ENCODE results near the gene DCC. TPM values are rescaled to one million over a fixed set of nuclear protein-coding genes. Genes with fewer than 3 reads are reported as not detected.

Gene DCC
- total RNA-seq, 1 experiment from 2014 or later: 0.08 TPM

DNA sequence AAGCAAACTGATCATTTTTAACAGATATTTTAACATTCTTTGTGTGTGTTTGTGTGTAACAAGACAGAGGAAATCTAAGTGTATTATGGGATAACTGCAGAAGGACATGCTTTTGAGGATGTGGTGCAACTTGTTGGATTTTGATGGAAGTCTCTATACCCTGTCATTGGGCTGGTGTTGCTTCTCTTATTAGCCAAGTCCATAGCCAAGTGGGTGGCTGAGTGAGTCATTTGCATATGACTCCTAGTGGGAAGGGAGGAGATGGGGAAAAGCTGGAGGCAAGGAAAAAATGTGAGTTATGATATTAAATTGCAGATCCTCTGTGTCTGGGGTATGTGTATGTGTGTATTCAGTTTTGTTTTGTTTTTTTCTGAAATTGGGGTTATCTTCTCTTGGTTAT lies 879.9 kb downstream of the DCC start:
- in situ Hi-C loops (cut with HindIII; ENCODE audit: low pct_unique_long_range_greater_than_20kb, low sequenced_read_pairs): no loop called here

DNA sequence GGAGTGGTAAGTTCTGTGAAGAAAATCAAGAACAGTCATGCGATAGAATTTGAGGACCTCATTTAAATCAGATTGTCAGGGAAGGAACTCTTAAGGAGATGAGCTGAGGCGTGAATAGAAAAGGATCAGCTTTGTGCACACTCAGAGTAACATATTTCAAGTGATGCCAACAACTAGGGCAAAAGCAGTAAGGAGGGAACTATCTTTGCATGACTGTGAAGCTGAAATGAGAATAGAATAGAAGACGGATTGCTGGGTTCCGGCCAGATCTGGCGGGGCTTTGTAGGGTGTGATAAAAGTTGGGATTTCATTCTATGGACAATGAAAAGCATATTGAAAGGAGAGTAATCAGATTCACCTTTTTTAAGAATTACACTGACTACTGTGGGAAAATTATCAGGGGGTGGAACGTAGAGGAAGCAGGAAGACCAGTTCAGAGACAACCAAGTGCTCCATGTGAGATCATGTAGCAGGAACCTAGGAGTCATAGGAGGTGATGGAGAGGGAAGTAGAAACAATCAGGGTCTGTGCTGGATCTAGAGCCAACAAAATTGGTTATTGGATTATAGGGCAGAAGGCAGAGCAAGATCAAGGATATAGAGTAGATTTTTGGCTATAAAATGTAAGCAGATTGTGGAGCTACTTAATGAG lies 884.3 kb downstream of the DCC start:
- DNase-seq (ENCODE audit: low read depth, low spot score): no peak
- in situ Hi-C loops (cut with HindIII; ENCODE audit: low pct_unique_long_range_greater_than_20kb, low sequenced_read_pairs): no loop called here

More for the DNA sequence above, 879.9 kb downstream of the DCC start:
- DNase-seq (ENCODE audit: low read depth, low spot score): no peak

DNA sequence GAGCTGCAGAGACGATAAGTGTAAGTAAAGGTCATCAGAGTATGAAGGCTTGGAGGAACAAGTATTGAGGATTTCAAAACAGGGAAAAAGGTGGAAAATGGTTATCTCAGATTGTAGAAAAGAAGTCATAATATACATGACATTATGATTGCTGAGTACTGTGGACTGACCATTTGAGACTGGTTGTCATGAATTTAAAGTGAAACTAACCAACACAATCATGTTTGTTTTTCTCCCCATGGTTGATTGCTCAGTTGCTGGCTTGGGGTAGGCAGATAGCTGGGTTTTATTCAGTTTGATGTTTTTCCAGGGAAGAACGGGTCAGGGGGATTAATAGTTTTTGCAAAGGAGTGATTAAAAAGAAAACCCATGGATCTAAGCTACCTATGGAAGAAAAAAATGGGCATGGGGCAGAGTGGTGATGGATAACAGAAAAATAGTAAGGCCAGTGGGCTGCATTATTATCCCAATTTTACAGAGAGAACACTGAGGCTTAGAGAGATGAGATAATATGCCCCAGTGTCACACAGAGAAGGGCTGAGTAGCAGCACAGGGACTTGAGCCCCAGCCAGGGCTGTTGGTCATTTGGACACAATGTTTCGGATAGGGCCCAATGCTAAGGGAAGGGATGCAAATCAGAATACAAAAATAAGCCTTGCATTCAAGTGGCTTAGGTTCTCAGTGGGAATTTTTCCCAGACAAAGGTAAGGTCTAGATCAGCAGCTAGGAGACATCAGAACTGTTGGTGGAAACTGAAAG lies 885.7 kb downstream of the DCC start:
- in situ Hi-C loops (cut with HindIII; ENCODE audit: low pct_unique_long_range_greater_than_20kb, low sequenced_read_pairs): no loop called here
- no peak for DNase-seq (ENCODE audit: low read depth, low spot score)

DNA sequence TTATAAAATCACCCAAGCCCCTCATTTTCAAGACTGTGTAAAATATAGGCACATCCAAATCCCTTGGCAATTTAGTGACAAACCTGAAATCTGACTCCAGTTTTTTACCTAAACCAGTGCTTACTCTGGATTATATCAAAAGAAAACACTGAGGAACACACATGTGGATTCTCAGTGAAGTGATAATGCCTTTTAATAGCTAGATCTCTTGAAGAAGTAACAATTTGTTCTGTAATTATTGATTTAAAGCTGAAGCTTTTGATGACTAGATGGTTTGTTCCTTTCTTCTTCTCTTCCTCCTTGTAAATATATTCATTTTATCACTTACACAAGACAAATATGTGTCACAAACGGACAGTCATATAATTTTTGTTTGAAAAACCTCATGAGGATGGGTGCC lies 894.6 kb downstream of the DCC start:
- DNase-seq (ENCODE audit: low read depth, low spot score): no peak
- in situ Hi-C loops (cut with HindIII; ENCODE audit: low pct_unique_long_range_greater_than_20kb, low sequenced_read_pairs): no loop called here

DNA sequence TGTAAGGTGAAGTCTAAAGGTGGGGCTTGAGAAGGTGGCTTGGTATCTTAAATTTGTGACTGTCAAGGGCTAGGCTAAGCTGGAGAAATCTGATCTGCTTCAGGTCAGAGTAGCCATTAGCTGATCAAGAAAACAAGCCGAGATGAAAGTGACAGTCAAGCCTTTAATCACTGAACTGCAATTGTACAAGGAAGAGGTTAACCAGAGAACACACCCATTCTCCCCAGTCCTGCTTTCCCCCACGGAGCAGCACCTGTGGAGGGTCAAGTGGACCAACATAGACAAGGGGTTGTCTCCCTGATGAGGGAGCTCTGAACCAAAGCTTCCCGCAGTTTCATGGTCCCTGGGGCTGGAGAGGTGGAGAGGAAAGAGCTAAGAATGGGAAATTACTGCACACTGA lies 901.2 kb downstream of the DCC start:
- no peak for DNase-seq (ENCODE audit: low read depth, low spot score)
- in situ Hi-C loops (cut with HindIII; ENCODE audit: low pct_unique_long_range_greater_than_20kb, low sequenced_read_pairs): no loop called here

DNA sequence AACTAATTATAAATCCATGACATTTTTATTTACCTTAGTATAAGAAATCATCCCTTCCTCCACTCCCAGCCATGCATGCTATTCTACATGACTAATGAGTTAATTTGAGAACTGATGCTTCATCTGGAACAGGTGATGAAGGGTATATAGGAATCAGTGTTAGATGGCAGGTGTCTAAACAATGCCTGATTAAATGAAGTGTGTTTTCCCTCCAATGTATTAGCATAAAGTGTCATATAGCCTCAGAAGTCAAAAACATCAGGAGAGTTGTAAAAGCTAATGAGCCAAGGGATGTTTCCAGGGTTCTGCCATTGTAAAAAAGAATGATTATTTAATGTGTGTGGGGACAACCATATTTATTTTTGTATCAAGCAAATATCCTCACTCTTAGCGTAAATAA lies 913.8 kb downstream of the DCC start:
- in situ Hi-C loops (cut with HindIII; ENCODE audit: low pct_unique_long_range_greater_than_20kb, low sequenced_read_pairs): no loop called here
- no peak for DNase-seq (ENCODE audit: low read depth, low spot score)

DNA sequence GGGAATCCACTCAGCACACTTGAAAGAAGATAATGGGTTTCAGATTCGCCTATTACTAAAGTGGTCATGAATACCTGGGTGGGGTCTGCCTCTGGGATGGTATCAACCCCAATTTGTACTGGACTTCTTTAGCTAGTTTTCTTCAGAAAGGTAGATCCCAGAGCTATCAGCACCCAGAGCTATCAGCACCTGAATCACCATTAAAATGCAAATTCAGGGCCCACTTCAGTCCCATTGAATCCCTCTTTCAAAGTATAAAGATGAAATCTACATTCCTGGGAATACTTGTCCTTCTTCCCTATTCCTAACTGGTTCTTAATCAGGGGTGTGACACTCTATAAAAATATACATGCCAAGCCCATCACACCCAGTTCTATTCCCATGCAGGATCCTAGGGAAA lies 914.3 kb downstream of the DCC start:
- in situ Hi-C loops (cut with HindIII; ENCODE audit: low pct_unique_long_range_greater_than_20kb, low sequenced_read_pairs): no loop called here
- DNase-seq (ENCODE audit: low read depth, low spot score): no peak

DNA sequence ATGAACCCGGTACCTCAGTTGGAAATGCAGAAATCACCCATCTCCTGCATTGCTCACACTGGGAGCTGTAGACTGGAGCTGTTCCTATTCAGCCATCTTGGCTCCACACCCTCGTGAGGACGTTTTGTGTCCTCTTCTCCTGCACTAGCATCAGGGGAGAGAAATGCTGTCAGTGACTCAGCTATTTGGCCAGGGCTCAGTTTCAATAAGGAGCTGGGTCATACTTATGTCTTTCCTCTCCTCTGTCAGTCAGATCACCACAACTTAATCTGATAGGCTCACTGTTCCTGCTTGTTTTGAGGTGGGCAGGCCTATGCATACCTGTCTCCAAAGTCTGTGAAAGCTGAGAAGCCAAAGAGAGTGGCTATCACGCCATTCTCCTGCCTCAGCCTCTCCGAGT lies 921.2 kb downstream of the DCC start:
- in situ Hi-C loops (cut with HindIII; ENCODE audit: low pct_unique_long_range_greater_than_20kb, low sequenced_read_pairs): no loop called here
- no peak for DNase-seq (ENCODE audit: low read depth, low spot score)

DNA sequence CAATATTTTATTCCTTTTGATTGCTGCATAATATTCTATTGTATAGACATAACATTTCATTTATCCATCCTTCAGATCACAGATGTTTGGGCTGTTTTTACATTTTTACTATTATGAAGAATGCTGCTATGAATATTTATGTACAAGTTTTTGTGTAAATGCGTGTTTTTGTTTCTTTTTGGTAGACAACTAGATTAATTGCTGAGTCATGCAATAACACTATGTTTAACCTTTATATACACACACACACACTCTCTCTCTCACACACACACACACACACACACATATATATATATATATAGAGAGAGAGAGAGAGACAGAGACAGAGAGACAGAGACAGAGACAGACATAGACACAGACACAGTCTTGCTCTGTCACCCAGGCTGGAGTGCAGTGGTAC lies 926.9 kb downstream of the DCC start:
- in situ Hi-C loops (cut with HindIII; ENCODE audit: low pct_unique_long_range_greater_than_20kb, low sequenced_read_pairs): no loop called here
- DNase-seq (ENCODE audit: low read depth, low spot score): no peak

DNA sequence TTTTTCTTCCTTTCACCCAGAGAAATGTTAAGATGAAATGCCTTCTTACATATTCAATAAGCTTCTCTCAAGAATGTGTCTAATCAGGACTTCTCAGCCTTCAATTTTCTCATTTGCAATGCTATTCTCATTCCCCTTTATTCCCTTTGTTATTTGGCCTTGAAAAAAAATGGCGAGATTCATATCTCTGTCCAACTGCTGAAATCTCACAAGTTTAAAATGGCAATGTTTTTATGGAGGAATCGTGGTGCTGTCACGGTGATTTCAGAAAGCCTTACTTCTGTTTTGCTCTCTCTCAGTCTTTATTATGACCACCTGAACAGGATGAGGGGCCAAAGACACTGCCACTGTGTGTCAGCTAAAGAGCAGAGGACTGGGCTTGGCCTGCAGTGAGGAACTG lies 928.5 kb downstream of the DCC start:
- DNase-seq (ENCODE audit: low read depth, low spot score): no peak
- in situ Hi-C loops (cut with HindIII; ENCODE audit: low pct_unique_long_range_greater_than_20kb, low sequenced_read_pairs): no loop called here

DNA sequence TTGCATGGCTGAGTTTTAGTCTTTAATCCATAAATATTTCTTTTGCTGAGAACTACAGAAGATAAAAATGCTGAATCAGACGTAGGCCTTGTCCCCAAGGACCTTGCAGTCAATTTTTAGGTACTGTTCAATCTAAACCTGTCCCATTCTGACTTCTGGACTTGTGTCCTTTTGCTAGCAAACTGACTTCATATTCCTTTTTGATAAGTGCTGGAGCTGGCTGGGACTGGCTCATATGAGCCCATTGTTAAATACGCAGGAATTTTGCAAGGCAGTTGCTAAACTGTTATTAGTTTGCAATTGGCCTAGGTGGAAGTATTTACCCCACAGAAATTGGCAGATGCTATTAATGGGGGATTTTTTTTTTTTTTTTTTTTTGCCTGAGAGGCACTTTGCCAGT lies 941.4 kb downstream of the DCC start:
- in situ Hi-C loops (cut with HindIII; ENCODE audit: low pct_unique_long_range_greater_than_20kb, low sequenced_read_pairs): no loop called here
- no peak for DNase-seq (ENCODE audit: low read depth, low spot score)

DNA sequence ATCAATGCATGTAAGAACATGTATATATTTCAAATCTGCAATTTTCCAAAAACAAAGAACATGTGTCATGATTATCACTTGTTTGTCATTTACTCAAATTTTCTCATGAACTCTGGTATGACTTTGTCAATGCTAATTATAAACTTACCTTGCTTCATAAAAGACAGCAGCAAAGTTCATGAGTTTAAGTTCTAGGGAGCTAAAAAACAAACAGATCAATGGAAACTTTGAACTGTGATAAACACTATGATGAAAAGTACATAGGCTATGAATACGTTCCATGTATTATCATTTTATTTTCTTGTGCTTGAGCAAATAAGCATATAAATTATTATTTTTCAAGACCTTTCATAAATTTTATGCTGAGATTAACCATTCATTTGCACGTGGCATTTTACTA lies 943.7 kb downstream of the DCC start:
- in situ Hi-C loops (cut with HindIII; ENCODE audit: low pct_unique_long_range_greater_than_20kb, low sequenced_read_pairs): no loop called here
- DNase-seq (ENCODE audit: low read depth, low spot score): no peak

DNA sequence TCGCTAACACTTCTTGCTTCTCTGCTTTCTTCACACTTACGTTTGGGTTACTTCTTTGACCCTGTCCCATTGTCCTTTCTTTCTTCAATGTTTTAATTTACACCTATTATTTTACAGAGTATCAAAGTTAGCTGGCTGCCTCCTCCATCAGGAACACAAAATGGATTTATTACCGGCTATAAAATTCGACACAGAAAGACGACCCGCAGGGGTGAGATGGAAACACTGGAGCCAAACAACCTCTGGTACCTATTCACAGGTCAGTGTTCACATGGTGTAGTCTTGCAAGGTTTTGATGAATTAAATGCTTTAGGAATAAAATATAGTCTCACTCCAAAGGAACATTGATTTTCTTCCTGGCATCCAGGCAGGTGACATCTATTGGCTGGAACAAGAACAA lies 965.5 kb downstream of the DCC start:
- in situ Hi-C loops (cut with HindIII; ENCODE audit: low pct_unique_long_range_greater_than_20kb, low sequenced_read_pairs): no loop called here
- no peak for DNase-seq (ENCODE audit: low read depth, low spot score)

DNA sequence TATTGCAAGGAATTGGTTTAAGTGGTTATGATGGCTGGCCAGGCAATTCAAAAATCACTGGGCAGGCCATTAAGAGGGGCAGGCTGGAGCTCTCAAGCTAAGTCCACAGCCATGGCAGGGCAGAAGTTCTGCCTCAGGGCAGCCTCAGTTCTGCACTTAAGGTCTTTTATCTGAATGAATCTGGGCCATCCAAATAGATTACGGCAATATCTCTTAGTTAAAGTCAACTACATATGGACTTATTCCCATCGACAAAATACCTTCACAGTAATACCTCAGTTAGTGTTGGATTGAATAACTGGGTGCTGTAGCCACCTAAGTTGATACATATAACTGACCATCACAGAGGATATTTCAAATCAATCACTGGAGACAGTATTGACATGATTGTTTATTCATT lies 979.6 kb downstream of the DCC start:
- in situ Hi-C loops (cut with HindIII; ENCODE audit: low pct_unique_long_range_greater_than_20kb, low sequenced_read_pairs): no loop called here
- no peak for DNase-seq (ENCODE audit: low read depth, low spot score)

DNA sequence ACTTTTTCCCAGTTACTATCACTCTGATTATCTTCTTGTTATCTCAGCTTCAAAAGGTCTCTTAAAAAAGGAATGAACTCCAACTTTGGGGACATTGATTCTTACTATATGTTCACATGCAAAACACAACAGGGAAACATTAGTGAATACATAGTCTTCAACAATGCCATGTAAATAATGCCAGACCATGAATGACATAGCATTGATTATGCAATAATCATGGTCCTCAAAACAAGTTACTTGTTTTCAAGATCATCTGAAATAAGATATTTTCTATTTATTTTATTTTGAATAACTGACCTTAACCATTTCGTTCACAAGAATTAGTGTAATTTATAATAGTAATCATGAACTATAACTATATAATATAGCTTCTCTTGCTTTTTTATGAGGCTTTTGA lies 982.2 kb downstream of the DCC start:
- in situ Hi-C loops (cut with HindIII; ENCODE audit: low pct_unique_long_range_greater_than_20kb, low sequenced_read_pairs): no loop called here
- DNase-seq (ENCODE audit: low read depth, low spot score): no peak

DNA sequence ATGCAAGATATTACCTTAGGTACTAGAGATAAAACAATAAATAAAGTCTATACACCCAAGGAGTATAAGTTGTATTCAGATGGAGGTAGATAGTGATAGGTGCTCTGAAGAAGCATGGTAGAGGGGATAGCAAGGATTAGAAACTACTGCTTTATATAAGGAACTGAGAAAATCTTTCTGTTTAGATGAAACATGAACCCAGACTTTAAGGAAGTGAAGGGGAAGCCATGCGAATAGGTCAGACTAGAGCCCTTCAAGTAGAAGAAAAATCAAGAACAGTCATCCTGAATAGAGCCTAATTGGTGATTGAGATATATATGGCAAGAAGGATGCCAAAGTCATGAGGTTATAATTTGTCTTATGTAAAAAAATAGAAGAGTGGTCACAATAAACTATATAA lies 984.4 kb downstream of the DCC start:
- no peak for DNase-seq (ENCODE audit: low read depth, low spot score)
- in situ Hi-C loops (cut with HindIII; ENCODE audit: low pct_unique_long_range_greater_than_20kb, low sequenced_read_pairs): no loop called here

DNA sequence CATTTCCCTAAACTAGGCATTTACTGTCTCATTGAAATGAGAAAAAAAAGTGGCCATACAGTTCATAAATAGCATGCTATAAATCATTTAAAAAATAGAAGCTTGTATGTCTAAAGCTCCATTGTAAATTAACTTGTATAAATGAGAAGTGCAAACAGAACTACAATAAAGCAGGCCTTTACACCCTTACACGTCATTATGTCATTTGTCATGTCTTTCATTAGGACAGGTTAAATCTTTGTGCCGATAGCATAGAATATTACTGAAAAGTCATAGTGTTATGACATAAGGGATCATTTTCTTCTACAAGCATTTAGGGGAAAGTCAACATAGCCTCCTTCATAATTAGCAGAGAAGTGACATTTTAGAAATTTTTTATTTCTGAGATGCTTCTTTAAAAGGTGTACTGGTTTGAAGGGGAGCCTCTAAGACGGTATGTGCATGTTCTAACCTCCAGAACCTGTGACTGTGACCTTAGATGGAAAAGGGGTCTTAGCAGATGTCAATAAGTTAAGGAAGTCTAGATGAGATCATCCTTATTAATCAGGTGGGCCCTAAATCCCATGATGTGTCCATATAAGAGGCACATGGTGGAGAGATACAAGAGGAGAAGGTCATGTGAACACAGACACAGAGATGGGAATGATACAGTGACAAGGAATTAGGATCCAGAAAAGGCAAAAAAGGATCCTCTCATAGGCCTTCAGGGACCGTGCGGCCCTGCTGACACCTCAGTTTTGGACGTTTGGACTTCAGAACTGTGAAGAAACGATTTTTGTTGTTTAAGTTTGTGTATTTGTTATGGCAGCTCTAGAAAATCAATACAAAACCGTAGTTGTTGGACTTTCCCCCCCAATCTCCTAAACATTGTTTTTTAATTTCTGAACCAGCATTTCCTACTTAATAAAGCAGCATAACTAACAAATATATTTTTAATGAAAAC lies 1020.8 kb downstream of the DCC start:
- in situ Hi-C loops (cut with HindIII; ENCODE audit: low pct_unique_long_range_greater_than_20kb, low sequenced_read_pairs): no loop called here
- no peak for DNase-seq (ENCODE audit: low read depth, low spot score)

DNA sequence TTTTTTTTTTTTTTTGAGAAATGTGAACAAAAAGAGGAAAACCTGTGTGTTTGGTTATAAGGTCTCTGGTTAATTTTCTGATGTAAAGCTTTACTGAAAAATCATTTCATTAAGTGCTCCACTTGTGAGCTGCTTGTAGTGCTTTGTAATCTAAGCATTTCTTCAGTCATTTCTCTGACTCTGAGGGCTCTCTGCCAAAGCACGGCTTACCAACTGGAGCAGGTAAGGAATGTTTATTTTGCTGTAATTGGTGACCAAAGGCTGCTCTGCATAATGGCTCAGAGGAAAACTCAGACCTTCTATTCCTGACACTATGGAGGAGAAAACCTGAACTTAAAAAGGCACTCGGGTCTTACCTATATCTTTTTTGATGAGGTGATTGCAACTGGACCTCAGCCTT lies 1035.6 kb downstream of the DCC start:
- DNase-seq (ENCODE audit: low read depth, low spot score): no peak
- in situ Hi-C loops (cut with HindIII; ENCODE audit: low pct_unique_long_range_greater_than_20kb, low sequenced_read_pairs): no loop called here
